Thymus (tissue), 11 donors: ENCODE results near the gene SEMA3D. TPM values are rescaled to one million over a fixed set of nuclear protein-coding genes. Genes with fewer than 3 reads are reported as not detected.
A peak's percentile ranks its signal among the peaks of the same experiment; 100 is the strongest.

Source experiments
- DNase-seq, 9 donors: peaks; one replicate each; pipeline ENCODE4 v3.0.0-alpha.2; 2013; ENCODE audit warnings: low spot score in 9 of 9, low read depth in 6 of 9, missing footprints in 1 of 9
- H3K27ac ChIP-seq, 2 donors: one replicate each; pipeline ENCODE4 v1.5.1; 2013; ENCODE audit warnings: control low read depth in 1 of 2, low read depth in 1 of 2, low read length in 1 of 2, mild to moderate bottlenecking in 1 of 2, moderate library complexity in 1 of 2
- H3K27me3 ChIP-seq, 2 donors: one replicate each; pipeline ENCODE4 v1.5.1; 2013; ENCODE audit warnings: low read length in 1 of 2; ENCODE audit not compliant: control insufficient read depth in 2 of 2, insufficient read depth in 1 of 2
- H3K36me3 ChIP-seq, 2 donors: one replicate each; pipeline ENCODE4 v1.5.1; 2013; ENCODE audit warnings: low read length in 1 of 2, mild to moderate bottlenecking in 1 of 2, moderate library complexity in 1 of 2; ENCODE audit not compliant: control insufficient read depth in 2 of 2, insufficient read depth in 2 of 2
- H3K4me1 ChIP-seq, 2 donors: one replicate each; pipeline ENCODE4 v1.5.1; 2013; ENCODE audit warnings: low read length in 2 of 2; ENCODE audit not compliant: control insufficient read depth in 2 of 2, insufficient read depth in 2 of 2
- H3K4me3 ChIP-seq, 2 donors: one replicate each; pipeline ENCODE4 v1.5.1; 2013; ENCODE audit warnings: low read length in 2 of 2, control low read depth in 1 of 2, mild to moderate bottlenecking in 1 of 2
- H3K9me3 ChIP-seq, 2 donors: one replicate each; pipeline ENCODE4 v1.5.1; 2013; ENCODE audit warnings: low read length in 1 of 2, mild to moderate bottlenecking in 1 of 2; ENCODE audit not compliant: control insufficient read depth in 2 of 2, insufficient read depth in 1 of 2
- WGBS: extraction: QIAGEN DNeasy Blood & Tissue Kit; methylation state at CpG from one replicate; pipeline ENCODE4 v1.1.7; 2013; 5-methylcytosine and 5-hydroxymethylcytosine counted together
- polyA plus RNA-seq: library from polyadenylated mRNA; stranded (reverse); fragments of 200-250 nt; gene quantifications from one replicate; pipeline ENCODE4 v1.2.3, GENCODE V29; 2013
- total RNA-seq: library from RNA; stranded (reverse); fragments of 120-200 nt; gene quantifications from one replicate; pipeline ENCODE4 v1.2.4, GENCODE V29; 2013
- donor health status: healthy.

SEMA3D gene
- total and polyA plus RNA-seq, 2 donors, result 0.32 to 1.3 TPM

GRCh38 chr7:85154282-85154937, 32.4 kb downstream of the SEMA3D start:
- no peaks in the 10 kb centered on the region for H3K9me3 ChIP-seq
- no peaks in the 10 kb centered on the region for H3K36me3 ChIP-seq
- H3K27me3 ChIP-seq, result no peaks in the 10 kb centered on the region
- H3K4me1 ChIP-seq, result no peaks in the 10 kb centered on the region
- 73% methylated on average over 3 of the region's 3 CpGs for WGBS
- no peak overlapping the region for H3K27ac ChIP-seq
- H3K4me3 ChIP-seq, result no peak overlapping the region
- DNase-seq, result no peak

GRCh38 chr7:85153715-85154114, 33.1 kb downstream of the SEMA3D start:
- no peaks in the 10 kb centered on the region for H3K9me3 ChIP-seq
- H3K36me3 ChIP-seq, result no peaks in the 10 kb centered on the region
- no peak overlapping the region for H3K27ac ChIP-seq
- H3K4me1 ChIP-seq, result no peaks in the 10 kb centered on the region
- no peaks in the 10 kb centered on the region for H3K27me3 ChIP-seq
- no peak overlapping the region for H3K4me3 ChIP-seq
- DNase-seq, result no peak
- 97% methylated on average over 1 of the region's 1 CpG for WGBS

- H3K36me3 ChIP-seq, result no peaks in the 10 kb centered on the region
- DNase-seq, result no peak
- no peaks in the 10 kb centered on the region for H3K9me3 ChIP-seq
- no peak overlapping the region for H3K4me3 ChIP-seq
- H3K4me1 ChIP-seq, result no peaks in the 10 kb centered on the region
- no peak overlapping the region for H3K27ac ChIP-seq
- 98% methylated on average over 1 of the region's 1 CpG for WGBS
- H3K27me3 ChIP-seq, result no peaks in the 10 kb centered on the region
Measured at GRCh38 chr7:85150624-85151023, 36.2 kb downstream of the SEMA3D start.

DNA sequence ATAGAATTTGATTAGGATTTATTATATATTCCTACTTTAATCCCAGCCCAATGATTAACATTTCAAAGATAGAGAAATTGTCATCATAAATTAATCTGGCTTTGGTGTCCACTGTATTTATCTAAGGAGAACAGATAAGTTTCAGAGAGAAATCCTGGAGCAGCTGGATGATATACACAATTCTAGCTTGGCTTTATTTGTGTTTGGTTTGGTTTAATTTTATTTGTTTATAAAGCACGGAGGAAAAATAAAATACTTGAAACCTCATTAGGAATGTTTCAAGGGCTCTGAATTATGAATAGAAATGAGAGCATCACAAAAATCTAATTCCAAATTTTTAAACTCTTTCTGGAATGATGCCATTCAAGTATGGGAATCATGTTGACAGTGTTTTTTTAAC, 42.1 kb downstream of the SEMA3D start:
- Histone ChIP-seq H3K4me3 (no peak overlapping the region), H3K4me1 (no peaks in the 10 kb centered on the region), H3K9me3 (no peaks in the 10 kb centered on the region), H3K36me3 (no peaks in the 10 kb centered on the region), H3K27ac (no peak overlapping the region), H3K27me3 (no peaks in the 10 kb centered on the region)
- 92% methylated on average over 1 of the region's 1 CpG for WGBS
- DNase-seq, result no peak

- Histone ChIP-seq H3K36me3 (no peaks in the 10 kb centered on the region), H3K27ac (no peak overlapping the region), H3K9me3 (no peaks in the 10 kb centered on the region), H3K4me1 (no peaks in the 10 kb centered on the region), H3K4me3 (no peak overlapping the region), H3K27me3 (no peaks in the 10 kb centered on the region)
- DNase-seq, result no peak
- 90% methylated on average over 2 of the region's 2 CpGs for WGBS
Measured at GRCh38 chr7:85135977-85136376, 50.9 kb downstream of the SEMA3D start.

- no peak overlapping the region for H3K4me3 ChIP-seq
- H3K27ac ChIP-seq, result no peak overlapping the region
- H3K36me3 ChIP-seq, result no peaks in the 10 kb centered on the region
- H3K27me3 ChIP-seq, result no peaks in the 10 kb centered on the region
- 93% methylated on average over 1 of the region's 1 CpG for WGBS
- H3K4me1 ChIP-seq, result no peaks in the 10 kb centered on the region
- no peak for DNase-seq
- no peaks in the 10 kb centered on the region for H3K9me3 ChIP-seq
Measured at GRCh38 chr7:85133560-85133959, 53.3 kb downstream of the SEMA3D start.

DNA sequence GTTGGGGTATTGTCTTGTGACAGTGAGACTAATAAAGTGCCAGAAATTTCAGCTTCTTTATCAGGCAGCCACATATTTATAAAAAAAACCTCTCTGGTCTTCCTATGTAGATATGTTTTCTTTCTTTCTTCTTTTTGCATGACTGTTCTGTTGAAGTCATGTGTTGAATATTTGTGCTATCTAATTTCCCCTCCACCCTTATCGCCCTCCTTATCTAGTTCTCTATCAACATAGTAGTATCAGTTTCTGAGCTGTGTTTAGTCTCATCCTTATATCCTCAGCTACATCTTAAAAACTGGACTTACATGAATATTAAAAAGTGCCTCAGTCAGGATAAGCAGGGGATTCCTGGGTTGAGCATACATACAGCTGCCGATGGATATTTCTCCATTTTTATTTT, 53.9 kb downstream of the SEMA3D start:
- H3K9me3 ChIP-seq, result no peaks in the 10 kb centered on the region
- H3K4me1 ChIP-seq, result no peaks in the 10 kb centered on the region
- H3K4me3 ChIP-seq, result no peak overlapping the region
- H3K27ac ChIP-seq, result no peak overlapping the region
- H3K36me3 ChIP-seq, result no peaks in the 10 kb centered on the region
- WGBS, result 96% methylated on average over 2 of the region's 2 CpGs
- DNase-seq, result no peak
- H3K27me3 ChIP-seq, result no peaks in the 10 kb centered on the region

GRCh38 chr7:85130702-85131101, 56.2 kb downstream of the SEMA3D start:
- no peaks in the 10 kb centered on the region for H3K36me3 ChIP-seq
- WGBS, result 90% methylated on average over 4 of the region's 4 CpGs
- H3K4me1 ChIP-seq, result no peaks in the 10 kb centered on the region
- no peaks in the 10 kb centered on the region for H3K9me3 ChIP-seq
- no peaks in the 10 kb centered on the region for H3K27me3 ChIP-seq
- no peak overlapping the region for H3K27ac ChIP-seq
- no peak overlapping the region for H3K4me3 ChIP-seq
- peak in 4 of 9 donors; percentile 0 to 29 (median 2) for DNase-seq

DNA sequence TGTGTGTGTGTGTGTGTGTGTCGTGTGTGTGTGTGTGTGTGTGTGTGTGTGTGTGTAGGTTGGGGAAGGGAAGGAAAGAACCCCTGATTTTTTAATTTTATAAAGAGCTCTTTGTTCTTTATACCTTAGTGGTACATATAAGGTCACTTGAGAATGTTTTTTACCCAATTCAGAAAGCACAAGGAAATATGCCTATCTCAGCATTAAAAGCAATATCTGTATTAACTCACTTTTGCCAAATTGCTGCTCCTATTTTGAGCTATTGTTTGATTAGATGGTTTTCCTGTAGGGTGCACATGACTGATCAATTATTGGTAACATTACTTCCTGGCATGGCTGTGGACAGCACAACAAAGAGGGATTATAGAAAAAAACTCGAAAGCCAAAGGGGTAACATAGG, 60.5 kb downstream of the SEMA3D start:
- H3K4me3 ChIP-seq, result no peak overlapping the region
- no peaks in the 10 kb centered on the region for H3K9me3 ChIP-seq
- no peak for DNase-seq
- no peak overlapping the region for H3K27ac ChIP-seq
- no peaks in the 10 kb centered on the region for H3K27me3 ChIP-seq
- H3K4me1 ChIP-seq, result no peaks in the 10 kb centered on the region
- no peaks in the 10 kb centered on the region for H3K36me3 ChIP-seq
- 73% methylated on average over 2 of the region's 2 CpGs for WGBS
